ENCODE results near the gene ATP6V1E1. TPM values are rescaled to one million over a fixed set of nuclear protein-coding genes. Genes with fewer than 3 reads are reported as not detected.
"Not testable (repeated sequence)": the region's sequence is repeated elsewhere in the genome, so short reads cannot be mapped to it uniquely, and the experiment has no call there.

Gene ATP6V1E1
- total RNA-seq: 100 to 1,000 TPM in 1 of 2 donors, 10 to 100 TPM in 1; 77.5 to 129 TPM

DNA sequence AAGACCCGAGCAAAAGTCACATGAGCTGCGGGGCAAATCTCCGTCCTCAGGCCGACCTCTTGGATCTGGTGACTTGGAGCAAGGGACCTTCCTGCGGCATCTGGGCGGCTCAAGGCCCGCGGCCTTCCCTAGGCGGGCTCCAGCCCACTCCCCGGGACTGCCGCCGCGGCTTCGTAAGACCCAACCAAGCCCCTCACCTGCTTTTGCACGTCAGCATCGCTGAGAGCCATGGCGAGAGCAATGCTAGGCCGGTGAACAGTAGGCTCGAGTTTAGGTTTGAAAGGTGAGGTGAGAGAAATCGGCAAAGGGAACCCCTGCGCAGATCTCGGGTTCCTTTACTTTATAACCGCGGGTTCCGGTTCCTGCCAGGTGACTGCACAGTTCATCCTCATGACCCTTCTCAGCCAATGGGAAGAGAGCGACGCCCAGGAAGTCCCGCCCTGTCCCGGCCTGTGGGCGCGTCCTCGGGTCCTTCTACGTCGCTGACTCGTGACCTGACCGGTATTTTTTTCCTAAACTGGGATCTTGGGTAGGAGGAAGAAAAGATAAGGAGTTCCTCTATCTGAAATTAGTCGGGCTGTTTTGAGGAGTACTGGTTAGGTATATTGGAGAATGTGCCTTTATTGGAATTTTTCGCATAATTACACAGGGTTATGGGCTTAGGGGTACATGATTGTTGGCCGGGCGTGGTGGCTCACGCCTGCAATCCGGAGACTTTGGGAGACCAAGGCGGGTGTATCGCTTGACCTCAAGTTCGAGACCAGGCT lies at the start of gene ATP6V1E1:
Gene ATP6V1E1, minus strand, starts transcription at position 344 of the 767 bp plus-strand sequence. Its CDS starts 114 bp downstream, at position 230.
- DNase-seq (ENCODE audit: low spot score in 2 of 2) (peak; percentile 93 to 96), ATAC-seq (peak; percentile 100)
- Mint-ChIP-seq H3K36me3 (peaks cover 0 to 11% of the 10 kb centered on the region in 2 donors), H3K9me3 (no peaks in the 10 kb centered on the region), H3K27ac (peak within 1 kb of the TSS; percentile 97)

DNA sequence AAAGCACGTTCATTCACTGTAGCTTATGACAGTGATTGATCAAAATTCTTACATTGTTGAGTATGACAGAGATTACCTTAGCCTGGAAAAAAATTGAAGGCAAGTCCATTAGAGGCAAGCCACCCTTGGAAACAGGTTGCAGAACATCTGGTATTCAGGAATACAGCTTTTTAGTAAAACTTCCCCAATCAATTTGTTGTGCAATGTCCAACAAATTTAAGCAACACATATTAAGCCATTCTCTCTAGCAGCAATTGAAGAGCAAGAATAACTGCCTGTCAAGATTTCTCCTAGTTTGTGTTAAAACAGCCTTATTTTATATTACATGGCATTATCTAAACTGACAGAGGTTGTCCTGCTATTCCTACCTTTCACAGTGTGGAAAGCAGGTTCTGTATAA lies 47.0 kb upstream of the ATP6V1E1 start:
- no peak overlapping the region for H3K27ac Mint-ChIP-seq
- DNase-seq (ENCODE audit: low spot score in 2 of 2) (no peak), ATAC-seq (no peak)
- H3K9me3 Mint-ChIP-seq: no peaks in the 10 kb centered on the region
- no peaks in the 10 kb centered on the region for H3K36me3 Mint-ChIP-seq

DNA sequence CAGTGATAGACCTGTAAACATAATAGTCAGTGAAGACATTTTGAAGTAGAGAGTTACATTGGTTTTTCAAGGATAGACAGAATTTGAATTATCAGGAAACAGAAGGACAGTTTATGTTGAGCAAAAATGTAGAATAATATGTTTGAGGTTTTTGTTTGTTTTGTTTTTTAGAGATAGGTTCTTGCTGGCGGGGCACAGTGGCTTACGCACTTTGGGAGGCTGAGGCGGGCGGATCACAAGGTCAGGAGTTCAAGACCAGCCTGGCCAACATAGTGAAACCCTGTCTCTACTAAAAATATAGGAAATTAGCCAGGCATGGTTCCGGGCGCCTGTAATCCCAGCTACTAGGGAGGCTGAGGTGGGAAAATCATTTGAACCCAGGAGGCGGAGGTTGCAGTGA lies 45.6 kb upstream of the ATP6V1E1 start:
- ATAC-seq (no peak), DNase-seq (ENCODE audit: low spot score in 2 of 2) (no peak)
- Mint-ChIP-seq H3K9me3 (no peaks in the 10 kb centered on the region), H3K27ac (no peak overlapping the region), H3K36me3 (no peaks in the 10 kb centered on the region)

DNA sequence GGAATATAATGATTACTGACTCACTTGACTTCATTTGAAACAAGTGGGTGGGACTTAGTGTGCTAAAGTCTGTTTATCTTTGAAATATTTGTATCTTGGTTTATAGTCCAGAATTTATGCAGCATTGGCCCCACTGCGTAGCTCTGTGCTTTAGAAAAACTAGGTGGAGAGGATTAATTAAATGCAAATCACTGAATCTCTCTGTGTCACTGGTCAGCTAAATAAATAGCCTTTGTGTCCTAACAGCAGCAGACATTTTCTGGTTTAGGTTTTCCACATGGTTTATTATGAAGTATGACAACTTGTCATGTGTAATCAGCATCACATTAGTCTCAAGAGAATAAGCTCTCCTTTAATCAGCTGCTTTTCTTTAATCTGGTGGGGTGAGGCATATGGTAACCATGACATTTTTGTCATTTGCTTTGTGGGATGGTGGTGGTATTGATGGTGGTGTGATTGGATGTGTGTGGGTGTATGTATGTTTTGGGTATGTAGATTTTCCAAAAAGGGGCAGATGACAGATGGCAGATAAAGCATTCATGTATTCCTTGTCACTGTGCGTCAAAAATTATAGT lies 44.0 kb upstream of the ATP6V1E1 start:
- peak; percentile 66 to 74 for ATAC-seq
- H3K27ac Mint-ChIP-seq: peak overlapping the region in 1 of 2 donors; percentile 1
- no peaks in the 10 kb centered on the region for H3K9me3 Mint-ChIP-seq
- H3K36me3 Mint-ChIP-seq: no peaks in the 10 kb centered on the region
- DNase-seq (ENCODE audit: low spot score in 2 of 2): no peak

DNA sequence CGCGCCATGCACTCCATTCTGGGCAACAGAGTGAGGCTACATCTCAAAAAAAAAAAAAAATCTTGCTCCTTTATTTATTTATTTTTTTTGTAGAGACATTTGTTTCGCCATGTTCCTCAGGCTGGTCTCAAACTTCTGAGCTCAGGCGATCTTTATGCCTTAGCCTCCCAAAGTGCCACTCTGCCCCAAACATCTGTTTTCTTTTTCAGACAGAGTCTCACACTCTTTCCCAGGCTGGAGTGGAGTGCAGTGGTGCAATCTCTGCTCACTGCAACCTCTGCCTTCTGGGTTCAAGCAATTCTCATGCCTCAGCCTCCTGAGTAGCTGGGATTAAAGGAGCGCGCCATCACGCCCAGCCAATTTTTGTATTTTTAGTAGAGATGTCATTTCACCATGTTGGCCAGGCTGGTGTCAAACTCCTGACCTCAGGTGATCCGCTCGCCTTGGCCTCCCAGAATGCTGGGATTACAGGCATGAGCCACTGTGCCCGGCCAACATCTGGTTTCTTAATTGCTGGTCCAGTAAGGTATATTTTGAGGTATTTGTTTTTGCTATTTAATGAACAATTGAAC lies 43.1 kb upstream of the ATP6V1E1 start:
- not testable (repeated sequence) for DNase-seq (ENCODE audit: low spot score in 2 of 2); H3K36me3 Mint-ChIP-seq; H3K9me3 Mint-ChIP-seq; ATAC-seq
- peak overlapping the region in 1 of 2 donors; percentile 68 for H3K27ac Mint-ChIP-seq

DNA sequence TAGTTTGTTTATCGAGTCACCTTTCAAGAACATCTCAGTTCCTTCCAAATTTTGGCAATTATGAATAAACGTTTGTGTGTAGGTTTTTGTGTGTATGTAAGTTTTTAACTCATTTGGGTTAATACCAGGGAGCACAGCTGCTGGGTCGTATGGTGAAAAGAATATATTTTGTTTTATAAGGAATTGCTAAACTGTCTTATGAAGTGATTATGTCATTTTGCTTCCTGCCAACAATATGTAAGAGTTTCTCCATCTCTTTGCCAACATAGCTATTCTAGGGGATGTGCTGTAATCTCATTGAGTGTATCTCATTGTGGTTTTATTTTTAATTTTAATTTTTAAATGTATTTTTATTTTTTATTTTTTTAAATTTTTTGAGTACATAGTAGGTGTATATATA lies 37.3 kb upstream of the ATP6V1E1 start:
- H3K9me3 Mint-ChIP-seq: no peaks in the 10 kb centered on the region
- H3K27ac Mint-ChIP-seq: no peak overlapping the region
- DNase-seq (ENCODE audit: low spot score in 2 of 2) (no peak), ATAC-seq (no peak)
- H3K36me3 Mint-ChIP-seq: peaks cover 15 to 30% of the 10 kb centered on the region in 2 donors

DNA sequence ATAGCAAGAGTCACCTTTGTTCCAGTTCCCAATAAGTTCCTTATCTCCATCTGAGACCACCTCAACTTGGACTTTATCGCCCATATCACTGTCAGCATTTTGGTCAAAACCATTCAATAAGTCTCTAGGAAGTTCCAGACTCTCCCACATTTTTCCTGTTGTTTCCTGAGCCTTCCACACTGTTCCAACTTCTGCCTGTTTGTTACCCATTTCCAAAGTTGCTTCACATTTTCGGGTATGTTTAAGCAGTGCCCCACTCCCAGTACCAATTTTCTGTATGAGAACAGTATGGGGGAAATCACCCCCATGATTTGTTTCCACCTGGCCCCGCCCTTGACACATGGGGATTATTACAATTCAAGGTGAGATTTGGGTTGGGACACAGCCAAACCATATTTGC lies 36.7 kb upstream of the ATP6V1E1 start:
- H3K9me3 Mint-ChIP-seq: no peaks in the 10 kb centered on the region
- peaks cover 15 to 30% of the 10 kb centered on the region in 2 donors for H3K36me3 Mint-ChIP-seq
- H3K27ac Mint-ChIP-seq: no peak overlapping the region
- DNase-seq (ENCODE audit: low spot score in 2 of 2): no peak
- ATAC-seq: no peak

DNA sequence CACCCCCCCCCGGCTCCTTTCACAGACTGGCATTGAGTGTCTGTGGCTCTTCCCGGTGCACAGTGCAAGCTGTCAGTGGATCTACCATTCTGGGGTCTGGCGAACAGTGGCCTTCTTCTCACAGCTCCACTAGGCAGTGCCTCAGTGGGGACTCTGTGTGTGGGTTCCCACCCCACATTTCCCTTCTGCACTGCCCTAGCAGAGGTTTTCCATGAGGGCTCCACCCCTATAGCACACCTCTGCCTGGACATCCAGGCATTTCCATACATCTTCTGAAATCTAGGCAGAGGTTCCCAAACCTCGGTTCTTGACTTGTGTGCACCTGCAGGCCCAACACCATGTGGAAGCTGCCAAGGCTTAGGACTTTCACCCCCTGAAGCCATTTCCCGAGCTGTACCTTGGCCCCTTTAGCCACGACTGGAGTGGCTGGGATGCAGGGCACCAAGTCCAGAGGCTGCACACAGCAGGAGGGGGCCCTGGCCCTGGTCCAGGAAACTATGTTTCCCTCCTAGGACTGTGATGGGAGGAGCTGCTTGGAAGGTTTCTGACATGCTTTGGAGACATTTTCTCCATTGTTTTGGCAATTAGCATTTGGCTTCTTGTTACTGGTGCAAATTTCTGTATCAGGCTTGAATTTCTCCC lies 36.0 kb upstream of the ATP6V1E1 start:
- no peak for DNase-seq (ENCODE audit: low spot score in 2 of 2)
- no peak for ATAC-seq
- Mint-ChIP-seq H3K27ac (no peak overlapping the region), H3K9me3 (no peaks in the 10 kb centered on the region), H3K36me3 (peaks cover 15 to 30% of the 10 kb centered on the region in 2 donors)

DNA sequence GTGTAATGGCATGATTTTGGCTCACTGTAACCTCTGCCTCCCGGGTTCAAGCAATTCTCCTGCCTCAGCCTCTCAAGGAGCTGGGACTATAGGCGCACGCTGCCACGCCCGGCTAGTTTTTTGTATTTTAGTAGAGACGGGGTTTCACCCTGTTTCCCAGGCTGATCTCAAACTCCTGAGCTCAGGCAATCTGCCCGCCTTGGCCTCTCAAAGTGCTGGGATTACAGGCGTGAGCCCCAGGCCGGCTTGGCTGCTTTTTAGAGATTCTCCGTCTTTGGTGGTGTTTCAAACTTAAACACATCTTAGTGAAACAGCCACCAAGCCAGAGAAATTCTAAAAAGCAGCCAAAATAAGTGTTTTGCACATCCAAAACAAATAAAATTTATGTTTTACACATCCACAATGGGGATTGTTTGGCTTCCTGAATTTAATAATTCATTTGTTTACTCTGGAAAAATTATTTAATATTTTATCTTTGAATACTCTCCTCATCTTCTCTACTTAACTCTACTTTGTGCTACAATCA lies 28.4 kb upstream of the ATP6V1E1 start:
- no peaks in the 10 kb centered on the region for H3K9me3 Mint-ChIP-seq
- no peaks in the 10 kb centered on the region for H3K36me3 Mint-ChIP-seq
- DNase-seq (ENCODE audit: low spot score in 2 of 2): no peak
- ATAC-seq: no peak
- H3K27ac Mint-ChIP-seq: no peak overlapping the region

DNA sequence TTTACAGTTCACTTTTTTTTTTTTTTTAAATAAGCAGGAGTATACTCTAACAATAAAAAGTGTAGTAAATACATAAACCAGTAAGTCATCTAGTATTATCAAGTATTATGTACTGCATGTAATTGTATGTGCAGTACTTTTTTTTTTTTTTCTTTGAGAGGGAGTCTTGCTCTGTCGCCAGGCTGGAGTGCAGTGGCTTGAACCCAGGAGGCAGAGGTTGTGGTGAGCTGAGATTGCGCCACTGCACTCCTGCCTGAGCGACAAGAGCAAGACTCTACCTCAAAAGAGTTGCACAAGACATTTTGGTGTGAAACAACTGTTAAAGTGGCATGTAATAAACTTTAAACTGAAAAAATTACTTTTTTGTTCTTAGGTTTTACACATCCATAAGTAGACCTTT lies 26.7 kb upstream of the ATP6V1E1 start:
- no peak for ATAC-seq
- no peak for DNase-seq (ENCODE audit: low spot score in 2 of 2)
- Mint-ChIP-seq H3K27ac (no peak overlapping the region), H3K9me3 (no peaks in the 10 kb centered on the region), H3K36me3 (no peaks in the 10 kb centered on the region)

DNA sequence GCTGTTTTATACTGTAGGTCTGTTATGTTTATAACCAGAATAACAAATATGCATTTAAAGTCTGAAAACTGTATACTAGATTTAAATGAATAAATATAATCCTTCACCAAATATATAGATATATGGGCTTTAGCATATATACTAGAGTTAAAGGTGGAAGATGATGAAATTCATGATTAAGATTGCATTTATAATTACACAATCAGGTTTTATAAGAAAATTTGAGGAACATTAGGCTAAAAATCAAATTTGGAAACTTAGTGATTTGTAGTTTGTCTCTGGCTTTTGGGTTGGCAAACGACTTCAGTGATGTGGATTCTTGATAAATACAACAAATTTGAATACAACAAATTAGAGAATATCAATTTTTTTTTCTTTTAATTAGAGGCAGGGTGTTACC lies 20.0 kb upstream of the ATP6V1E1 start:
- no peaks in the 10 kb centered on the region for H3K9me3 Mint-ChIP-seq
- ATAC-seq (no peak), DNase-seq (ENCODE audit: low spot score in 2 of 2) (no peak)
- H3K27ac Mint-ChIP-seq: no peak overlapping the region
- no peaks in the 10 kb centered on the region for H3K36me3 Mint-ChIP-seq

DNA sequence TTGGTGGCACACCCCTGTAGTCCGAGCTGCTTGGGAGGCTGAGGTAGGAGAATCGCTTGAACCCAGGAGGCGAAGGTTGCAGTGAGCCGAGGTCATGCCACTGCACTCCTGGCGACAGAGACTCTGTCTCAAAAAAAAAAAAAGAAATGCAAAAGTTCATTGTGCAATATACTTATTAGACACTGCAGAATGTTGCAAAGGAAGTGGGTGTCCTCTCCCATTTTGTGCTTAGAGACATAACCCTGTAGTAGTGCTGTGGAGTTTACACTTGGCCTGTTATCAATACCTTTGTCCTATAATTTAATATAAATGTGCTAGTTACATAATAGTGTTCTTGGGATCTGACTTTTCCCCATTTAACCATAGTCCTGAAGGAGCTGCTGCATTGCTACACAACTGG lies 19.4 kb upstream of the ATP6V1E1 start:
- Mint-ChIP-seq H3K36me3 (peaks cover 0 to under 1% of the 10 kb centered on the region in 2 donors), H3K27ac (no peak overlapping the region), H3K9me3 (no peaks in the 10 kb centered on the region)
- DNase-seq (ENCODE audit: low spot score in 2 of 2) (no peak), ATAC-seq (no peak)

DNA sequence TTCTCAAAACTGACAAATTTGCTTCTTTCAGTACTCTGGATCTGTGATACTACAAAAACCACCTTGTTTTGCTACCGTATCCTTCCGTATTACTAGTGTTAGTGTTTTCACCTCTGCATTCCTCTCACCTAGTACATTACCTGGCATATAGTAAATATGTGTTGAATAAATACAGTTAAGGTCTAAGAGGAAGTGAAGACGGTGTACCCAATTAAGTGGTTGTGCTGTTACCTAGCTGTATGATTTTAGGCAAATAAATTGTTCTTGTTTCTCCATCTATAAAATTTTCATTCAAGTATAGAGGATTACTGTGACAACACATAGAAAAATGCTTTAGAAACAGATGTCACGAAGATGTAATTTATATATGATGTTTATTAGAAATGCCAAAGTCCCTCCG lies 18.9 kb upstream of the ATP6V1E1 start:
- DNase-seq (ENCODE audit: low spot score in 2 of 2) (no peak), ATAC-seq (no peak)
- H3K9me3 Mint-ChIP-seq: no peaks in the 10 kb centered on the region
- no peak overlapping the region for H3K27ac Mint-ChIP-seq
- peaks cover 4 to 6% of the 10 kb centered on the region in 2 donors for H3K36me3 Mint-ChIP-seq

DNA sequence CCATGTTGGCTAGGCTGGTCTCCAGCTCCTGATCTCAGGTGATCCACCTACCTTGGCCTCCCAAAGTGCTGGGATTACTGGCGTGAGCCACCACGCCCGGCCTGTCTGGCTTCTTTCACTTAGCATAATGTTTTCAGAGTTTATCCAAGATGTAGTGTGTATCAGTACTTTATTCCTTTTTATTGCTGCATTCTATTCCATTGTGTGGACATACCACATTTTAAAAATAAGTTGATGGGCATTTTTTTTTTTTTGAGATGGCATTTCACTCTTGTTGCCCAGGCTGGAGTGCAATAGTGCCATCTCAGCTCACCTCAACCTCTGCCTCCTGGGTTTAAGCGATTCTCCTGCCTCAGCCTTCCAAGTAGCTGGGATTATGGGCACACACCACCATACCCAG lies 13.8 kb upstream of the ATP6V1E1 start:
- H3K9me3 Mint-ChIP-seq; H3K27ac Mint-ChIP-seq; DNase-seq (ENCODE audit: low spot score in 2 of 2); ATAC-seq: not testable (repeated sequence)
- H3K36me3 Mint-ChIP-seq: peaks cover 23 to 25% of the 10 kb centered on the region in 2 donors

DNA sequence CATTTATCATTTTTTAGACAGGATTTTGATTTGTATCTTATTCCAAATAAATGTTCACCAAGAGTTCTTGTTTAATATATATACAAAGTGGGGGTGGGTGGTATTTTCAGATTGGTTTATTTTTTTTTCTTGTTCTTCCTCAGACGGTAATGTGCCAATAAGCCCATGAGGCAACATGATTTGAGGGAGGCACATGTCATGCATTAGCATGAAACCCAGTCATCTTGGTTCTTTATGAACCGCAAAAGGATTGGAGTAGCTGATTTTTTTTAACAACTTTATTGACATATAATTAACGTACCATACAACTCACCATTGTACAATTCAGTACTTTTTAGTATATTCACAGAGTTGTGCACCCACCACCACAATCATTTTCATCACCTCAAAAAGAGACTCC lies 12.7 kb upstream of the ATP6V1E1 start:
- Mint-ChIP-seq H3K9me3 (no peaks in the 10 kb centered on the region), H3K36me3 (peaks cover 23 to 25% of the 10 kb centered on the region in 2 donors), H3K27ac (no peak overlapping the region)
- ATAC-seq (no peak), DNase-seq (ENCODE audit: low spot score in 2 of 2) (no peak)

DNA sequence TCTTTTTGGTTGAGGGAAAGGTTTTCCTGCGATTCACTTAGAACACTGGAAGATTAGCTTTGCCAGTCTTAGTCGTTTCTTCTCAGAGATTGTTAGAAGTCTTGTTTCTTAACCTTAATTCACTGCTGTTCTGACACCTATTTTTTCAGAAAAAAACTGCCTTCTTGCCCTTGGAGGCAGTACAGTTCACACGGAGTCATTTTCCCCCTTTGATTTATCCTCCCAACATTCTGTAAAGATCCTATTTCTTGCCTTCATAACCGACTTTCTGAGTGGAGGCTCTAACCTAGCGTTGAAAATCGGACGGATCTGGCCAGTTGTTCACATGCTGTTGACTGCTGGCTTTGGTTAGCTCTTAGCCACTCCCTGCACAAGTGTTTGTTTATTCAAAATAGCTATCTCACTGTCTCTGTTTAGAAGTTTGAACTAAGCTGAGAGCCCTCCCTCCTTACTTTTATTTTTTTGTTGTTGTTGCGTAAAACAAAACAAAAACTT lies 10.7 kb upstream of the ATP6V1E1 start:
- peak in 1 of 2 donors; percentile 12 for DNase-seq (ENCODE audit: low spot score in 2 of 2)
- H3K9me3 Mint-ChIP-seq: no peaks in the 10 kb centered on the region
- ATAC-seq: no peak

More for the DNA sequence above, 10.7 kb upstream of the ATP6V1E1 start:
- Mint-ChIP-seq H3K27ac (peak overlapping the region; percentile 96 to 97), H3K36me3 (peaks cover 23 to 25% of the 10 kb centered on the region in 2 donors)
